GM12891 (cell line): Measurements from ENCODE around the gene PTPN12.

Experiments
- POLR2A ChIP-seq: IDR thresholded peaks from 2 replicates; pipeline ENCODE4 v1.6.1; 2011; ENCODE audit warnings: low read depth, low read length, control low read depth
- POLR2AphosphoS5 ChIP-seq: IDR thresholded peaks from 2 replicates; pipeline ENCODE4 v1.6.1; 2011; ENCODE audit warnings: low read depth, low read length, control low read depth
- POU2F2 ChIP-seq: IDR thresholded peaks from 2 replicates; pipeline ENCODE4 v1.6.1; 2011; ENCODE audit warnings: low read depth, mild to moderate bottlenecking, control low read depth, low read length, moderate library complexity

GRCh38 chr7:77506899-77507298 is 30.2 kb upstream of the PTPN12 start:
- TF ChIP-seq POLR2A (no peak), POLR2AphosphoS5 (no peak), POU2F2 (no peak)
